ENCODE data around the gene LCAT.
A peak's percentile ranks its signal among the peaks of the same experiment; 100 is the strongest.
"Not testable (repeated sequence)": the region's sequence is repeated elsewhere in the genome, so short reads cannot be mapped to it uniquely, and the experiment has no call there.

Gene LCAT

GRCh38 chr16:67931712-67932461, 12.0 kb downstream of the LCAT start, which contains the start of gene CTRL:
TSS of gene CTRL (minus strand) at chr16:67931862. CDS start at chr16:67931852, 10 bp downstream.
- DNase-seq, result no peak

DNA sequence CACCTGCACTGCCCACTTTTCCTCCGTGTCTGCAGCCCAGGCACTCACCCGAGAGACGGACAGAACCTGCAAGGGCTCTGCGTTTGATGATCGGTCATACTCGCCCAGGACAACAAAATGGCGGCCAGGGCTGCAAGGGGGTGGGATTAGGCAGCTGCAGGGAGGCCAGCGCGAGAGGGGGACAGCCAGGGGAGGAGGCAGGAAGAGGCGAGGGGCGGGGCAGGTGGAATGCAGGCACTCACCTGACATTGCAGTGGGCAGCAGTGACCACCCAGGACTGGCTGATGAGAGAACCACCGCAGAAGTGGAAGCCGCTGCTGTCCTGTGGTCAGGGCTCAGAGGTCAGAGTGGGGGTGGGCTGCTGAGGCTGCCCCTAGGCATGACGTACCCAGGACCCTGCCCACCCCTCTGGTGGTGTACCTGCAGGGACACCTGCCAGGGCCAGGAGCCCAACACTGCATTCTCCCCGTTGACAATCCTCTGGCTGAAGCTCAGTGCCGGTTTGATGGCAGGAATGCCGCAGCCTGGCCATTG, 13.2 kb downstream of the LCAT start:
- DNase-seq, result no peak

GRCh38 chr16:67930191-67930590, 13.7 kb downstream of the LCAT start:
- no peak for DNase-seq

- peak; percentile 95 for DNase-seq
These were observed 15.2 kb downstream of the LCAT start for GRCh38 chr16:67928561-67929364.

DNA sequence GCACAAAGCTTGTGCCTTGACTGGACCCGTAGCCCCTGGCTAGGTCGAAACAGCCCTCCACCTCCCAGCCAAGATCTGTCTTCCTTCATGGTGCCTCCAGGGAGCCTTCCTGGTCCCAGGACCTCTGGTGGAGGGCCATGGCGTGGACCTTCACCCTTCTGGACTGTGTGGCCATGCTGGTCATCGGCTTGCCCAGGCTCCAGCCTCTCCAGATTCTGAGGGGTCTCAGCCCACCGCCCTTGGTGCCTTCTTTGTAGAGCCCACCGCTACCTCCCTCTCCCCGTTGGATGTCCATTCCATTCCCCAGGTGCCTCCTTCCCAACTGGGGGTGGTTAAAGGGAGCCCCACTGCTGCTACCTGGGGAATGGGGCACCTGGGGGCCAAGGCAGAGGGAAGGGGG, 15.8 kb downstream of the LCAT start:
- no peak for DNase-seq

DNA sequence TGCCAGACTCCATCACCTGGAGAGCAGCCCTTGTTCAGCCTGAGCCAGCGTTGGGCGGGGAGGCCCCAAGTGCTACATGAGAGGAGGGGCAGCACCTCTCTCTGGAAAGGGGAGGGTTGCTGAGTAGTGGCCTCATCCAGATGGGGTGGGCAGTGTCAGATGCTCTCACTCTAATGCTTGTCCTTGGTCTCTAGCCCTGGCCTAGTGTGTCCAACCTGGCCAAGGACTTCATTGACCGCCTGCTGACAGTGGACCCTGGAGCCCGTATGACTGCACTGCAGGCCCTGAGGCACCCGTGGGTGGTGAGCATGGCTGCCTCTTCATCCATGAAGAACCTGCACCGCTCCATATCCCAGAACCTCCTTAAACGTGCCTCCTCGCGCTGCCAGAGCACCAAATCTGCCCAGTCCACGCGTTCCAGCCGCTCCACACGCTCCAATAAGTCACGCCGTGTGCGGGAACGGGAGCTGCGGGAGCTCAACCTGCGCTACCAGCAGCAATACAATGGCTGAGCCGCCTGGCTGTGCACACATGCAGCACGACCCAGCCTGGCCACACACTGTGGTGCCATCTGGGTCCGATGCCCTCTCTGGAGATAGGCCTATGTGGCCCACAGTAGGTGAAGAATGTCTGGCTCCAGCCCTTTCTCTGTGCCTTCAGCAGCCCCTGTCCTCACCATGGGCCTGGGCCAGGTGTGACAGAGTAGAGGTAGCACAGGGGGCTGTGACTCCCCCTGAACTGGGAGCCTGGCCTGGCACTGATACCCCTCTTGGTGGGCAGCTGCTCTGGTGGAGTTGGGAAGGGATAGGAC, 16.6 kb downstream of the LCAT start:
- no peak for DNase-seq

- DNase-seq, result no peak
These were observed 17.7 kb downstream of the LCAT start for GRCh38 chr16:67926181-67926750.

DNA sequence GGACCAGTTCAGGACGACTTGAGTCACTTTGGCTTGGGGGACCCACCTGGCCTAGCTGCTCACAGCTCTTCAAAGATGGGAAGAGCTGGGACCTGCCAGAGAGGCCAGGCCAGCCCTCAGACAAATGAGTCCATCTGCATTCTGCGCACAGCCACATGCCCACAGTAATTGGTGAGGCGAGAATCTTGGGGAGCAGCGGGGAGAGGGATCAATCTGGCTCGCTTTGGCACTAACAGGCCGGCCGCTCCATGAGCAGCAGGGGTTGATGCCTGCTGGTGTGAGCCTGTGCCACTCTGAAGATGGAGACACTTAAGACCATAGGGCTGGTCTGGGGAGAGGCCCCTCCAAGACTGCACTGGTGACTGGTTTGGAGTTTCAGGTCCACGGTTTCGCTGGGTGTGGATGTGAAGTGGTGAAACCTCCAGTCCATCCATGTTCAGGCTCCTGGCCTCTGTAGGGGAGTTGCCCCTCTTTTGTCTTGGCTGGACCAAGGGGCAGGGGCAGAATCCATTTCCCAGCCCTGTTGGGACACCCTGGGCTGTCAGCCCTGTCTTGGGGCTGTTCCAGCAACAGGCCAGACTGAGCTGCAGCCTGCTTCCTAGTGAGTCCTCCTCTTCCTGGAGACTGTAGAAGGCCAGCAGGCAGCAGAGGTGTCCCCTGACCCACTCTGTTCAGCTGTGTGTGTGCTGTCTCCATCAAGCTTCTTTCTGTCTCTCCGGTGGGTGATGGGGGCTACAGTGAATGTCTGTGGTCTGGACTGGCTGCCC, 19.6 kb downstream of the LCAT start:
- no peak for DNase-seq

GRCh38 chr16:67923414-67924116, 20.4 kb downstream of the LCAT start:
- DNase-seq, result no peak

GRCh38 chr16:67922740-67923139, 21.2 kb downstream of the LCAT start:
- no peak for DNase-seq

GRCh38 chr16:67922221-67922620, 21.7 kb downstream of the LCAT start:
- no peak for DNase-seq

- DNase-seq, result no peak
These were observed 24.2 kb downstream of the LCAT start for GRCh38 chr16:67919622-67920221.

GRCh38 chr16:67917852-67918236, 26.1 kb downstream of the LCAT start:
- peak; percentile 95 for DNase-seq

- no peak for DNase-seq
These were observed 26.6 kb downstream of the LCAT start for GRCh38 chr16:67917140-67917851.

GRCh38 chr16:67915831-67916723, 27.8 kb downstream of the LCAT start:
- no peak for DNase-seq

- DNase-seq, result not testable (repeated sequence)
These were observed 28.5 kb downstream of the LCAT start for GRCh38 chr16:67915496-67915769.

GRCh38 chr16:67914758-67915495, 29.0 kb downstream of the LCAT start:
- DNase-seq, result no peak

DNA sequence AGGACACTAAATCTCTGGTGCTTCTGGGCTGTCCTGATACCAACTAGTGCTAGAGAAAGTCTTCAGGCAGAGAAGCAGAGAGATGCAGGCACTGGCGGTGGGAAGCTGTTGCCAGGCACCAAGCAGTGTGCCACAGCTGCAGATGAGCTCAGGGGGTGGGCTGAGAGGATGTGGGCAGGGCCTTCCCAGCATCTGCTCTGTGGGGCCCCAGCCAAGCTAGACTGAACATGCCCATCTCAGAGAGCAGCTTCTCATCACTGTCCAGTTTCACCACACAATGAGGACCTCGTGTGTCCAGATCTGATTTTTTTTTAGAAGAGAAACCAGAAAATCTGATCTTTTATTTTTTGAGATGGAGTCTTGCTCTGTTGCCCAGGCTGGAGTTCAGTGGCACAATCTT, 33.8 kb downstream of the LCAT start:
- DNase-seq, result no peak
